ENCODE measurements around the gene BRICD5.

BRICD5 gene

GRCh38 chr16:2179107-2179501 lies 31.6 kb downstream of the BRICD5 start:
- DNase-seq: no peak

- DNase-seq: peak; percentile 78
These were observed 32.1 kb downstream of the BRICD5 start for GRCh38 chr16:2178321-2179106.

GRCh38 chr16:2177561-2177960 lies 33.1 kb downstream of the BRICD5 start:
- DNase-seq: no peak

GRCh38 chr16:2177101-2177500 lies 33.6 kb downstream of the BRICD5 start:
- no peak for DNase-seq

GRCh38 chr16:2176047-2176446 lies 34.6 kb downstream of the BRICD5 start:
- no peak for DNase-seq

GRCh38 chr16:2175454-2175853 lies 35.2 kb downstream of the BRICD5 start:
- no peak for DNase-seq

GRCh38 chr16:2174396-2175131 lies 36.1 kb downstream of the BRICD5 start:
- DNase-seq: no peak

- no peak for DNase-seq
These were observed 36.7 kb downstream of the BRICD5 start for GRCh38 chr16:2173916-2174315.

GRCh38 chr16:2173366-2173765 lies 37.3 kb downstream of the BRICD5 start:
- DNase-seq: no peak

GRCh38 chr16:2172688-2173335 lies 37.9 kb downstream of the BRICD5 start:
- DNase-seq: no peak

GRCh38 chr16:2171601-2172178 lies 39.0 kb downstream of the BRICD5 start:
- no peak for DNase-seq

GRCh38 chr16:2170587-2171435 lies 39.9 kb downstream of the BRICD5 start:
- no peak for DNase-seq

- no peak for DNase-seq
These were observed 40.6 kb downstream of the BRICD5 start for GRCh38 chr16:2170080-2170479.

GRCh38 chr16:2167068-2167638 lies 43.5 kb downstream of the BRICD5 start:
- no peak for DNase-seq

GRCh38 chr16:2166263-2167067 lies 44.2 kb downstream of the BRICD5 start:
- DNase-seq: no peak

- DNase-seq: no peak
These were observed 44.8 kb downstream of the BRICD5 start for GRCh38 chr16:2165861-2166260.

GRCh38 chr16:2163211-2163881 lies 47.3 kb downstream of the BRICD5 start:
- no peak for DNase-seq

GRCh38 chr16:2162676-2163118 lies 48.0 kb downstream of the BRICD5 start:
- no peak for DNase-seq

- no peak for DNase-seq
These were observed 48.8 kb downstream of the BRICD5 start for GRCh38 chr16:2161911-2162310.

GRCh38 chr16:2160915-2161551 lies 49.6 kb downstream of the BRICD5 start:
- no peak for DNase-seq
